ENCODE measurements around the gene KCNT1.

The KCNT1 gene

GRCh38 chr9:135822374-135822755 lies 120.4 kb downstream of the KCNT1 start:
- no peak for DNase-seq (ENCODE audit: low read depth)

- no peak for DNase-seq (ENCODE audit: low read depth)
These were observed 121.1 kb downstream of the KCNT1 start for GRCh38 chr9:135823036-135823435.

- DNase-seq (ENCODE audit: low read depth): no peak
These were observed 123.6 kb downstream of the KCNT1 start for GRCh38 chr9:135825435-135826187.

DNA sequence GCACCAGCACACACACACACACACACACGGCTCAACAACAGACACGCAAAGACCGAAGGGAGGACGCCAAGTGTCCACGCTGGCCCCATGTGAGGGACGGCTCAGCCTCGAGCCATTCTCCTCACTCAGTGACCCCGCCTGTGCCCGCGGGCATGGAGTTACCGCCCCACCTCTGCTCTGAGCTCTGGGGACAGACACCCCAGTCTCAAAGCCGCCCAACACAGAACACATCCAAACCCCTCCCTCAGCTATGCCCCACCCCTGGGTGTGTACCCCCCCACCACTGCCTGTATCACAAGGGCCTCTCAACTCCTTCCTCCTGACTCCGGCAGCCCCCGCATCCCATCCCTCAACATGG lies 124.2 kb downstream of the KCNT1 start:
- DNase-seq (ENCODE audit: low read depth): no peak

DNA sequence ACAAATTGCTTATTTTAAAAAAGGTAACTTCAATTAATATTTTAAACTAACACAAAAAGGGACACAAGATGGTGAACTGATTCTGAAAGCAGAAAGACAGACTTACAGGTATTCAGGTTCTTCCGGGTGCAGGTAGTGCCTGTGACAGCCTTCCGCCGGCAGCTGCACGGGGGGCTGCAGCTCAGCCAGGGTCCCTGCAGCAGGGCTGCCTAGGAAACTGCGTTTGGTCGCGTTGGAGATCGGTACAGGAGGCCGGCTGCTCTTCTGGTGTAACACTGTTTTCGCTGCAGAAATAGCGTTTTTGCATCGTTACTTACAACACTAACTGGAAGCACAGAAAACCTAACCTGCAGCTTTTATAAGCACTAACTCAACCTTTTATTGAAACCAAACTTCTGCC lies 125.3 kb downstream of the KCNT1 start:
- no peak for DNase-seq (ENCODE audit: low read depth)

DNA sequence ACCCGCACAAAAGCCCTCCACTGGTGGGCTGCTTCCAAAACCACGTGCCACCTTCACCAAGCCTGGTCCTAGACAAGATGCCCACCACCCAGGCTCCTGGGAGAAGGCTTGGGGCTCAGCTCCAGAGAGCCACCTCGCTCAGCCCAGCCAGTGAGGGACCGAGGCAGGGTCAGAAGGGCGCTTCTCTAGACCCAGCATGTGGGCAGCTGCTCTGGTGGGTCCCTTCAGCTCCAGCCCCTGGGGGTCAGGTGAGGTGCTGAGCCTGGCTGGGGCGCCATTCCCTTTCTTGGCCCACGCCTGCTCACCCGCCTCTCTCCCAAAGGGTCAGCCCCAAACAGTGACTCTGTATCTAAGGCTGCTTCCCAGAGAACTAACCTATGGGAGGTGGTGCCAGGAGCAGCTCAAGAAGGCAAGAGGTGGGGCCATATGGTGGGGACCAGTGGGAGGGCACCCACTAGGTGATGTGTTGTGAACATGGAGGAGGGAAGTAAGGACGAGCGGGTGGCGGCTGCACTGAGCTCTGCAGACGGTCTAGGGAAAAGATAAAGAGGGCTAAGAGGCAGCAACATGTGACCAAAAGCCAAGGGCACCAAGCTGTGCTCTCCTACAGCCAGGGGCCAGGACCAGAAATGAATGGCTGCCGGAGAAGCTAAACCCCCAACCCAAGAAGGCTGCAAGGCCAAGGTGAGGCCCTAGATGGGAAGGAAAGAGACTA lies 126.0 kb downstream of the KCNT1 start:
- DNase-seq (ENCODE audit: low read depth): no peak

DNA sequence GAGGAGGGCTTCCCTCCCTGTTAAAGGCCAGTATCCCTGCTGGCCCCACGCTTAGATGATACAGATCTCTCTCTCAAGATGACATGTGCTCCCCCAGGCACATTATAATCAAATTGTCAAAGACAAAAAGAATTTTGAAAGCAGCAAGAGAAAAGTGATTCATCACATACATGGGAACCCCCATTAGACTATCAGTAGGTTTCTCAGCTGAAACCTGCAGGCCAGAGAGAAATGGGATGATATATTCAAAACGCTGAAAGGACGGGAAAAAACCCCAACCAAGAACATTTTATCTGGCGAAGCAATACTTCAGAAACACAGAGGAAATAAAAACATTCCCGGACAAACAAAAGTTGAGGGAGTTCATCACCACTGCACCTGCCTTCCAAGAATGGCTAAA lies 126.7 kb downstream of the KCNT1 start:
- no peak for DNase-seq (ENCODE audit: low read depth)

DNA sequence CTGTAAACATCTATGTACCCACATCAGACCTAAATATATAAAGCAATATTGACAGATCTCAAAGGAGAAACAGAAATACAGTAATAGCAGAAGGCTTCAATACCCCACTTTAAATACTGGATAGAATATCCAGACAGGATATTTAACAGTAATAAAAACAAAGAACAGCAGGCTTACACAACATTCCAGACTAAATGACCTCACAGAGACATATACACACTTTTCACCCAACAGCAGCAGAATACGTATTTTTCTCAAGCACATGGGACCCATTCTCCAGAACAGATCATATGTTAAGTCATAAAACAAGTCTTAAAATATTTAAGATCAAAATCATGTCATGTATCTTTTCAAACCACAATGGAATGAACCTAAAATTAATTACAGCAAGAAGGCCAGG lies 128.5 kb downstream of the KCNT1 start:
- DNase-seq (ENCODE audit: low read depth): no peak

GRCh38 chr9:135833864-135834263 lies 131.9 kb downstream of the KCNT1 start:
- DNase-seq (ENCODE audit: low read depth): no peak

GRCh38 chr9:135835131-135835530 lies 133.1 kb downstream of the KCNT1 start:
- DNase-seq (ENCODE audit: low read depth): no peak

DNA sequence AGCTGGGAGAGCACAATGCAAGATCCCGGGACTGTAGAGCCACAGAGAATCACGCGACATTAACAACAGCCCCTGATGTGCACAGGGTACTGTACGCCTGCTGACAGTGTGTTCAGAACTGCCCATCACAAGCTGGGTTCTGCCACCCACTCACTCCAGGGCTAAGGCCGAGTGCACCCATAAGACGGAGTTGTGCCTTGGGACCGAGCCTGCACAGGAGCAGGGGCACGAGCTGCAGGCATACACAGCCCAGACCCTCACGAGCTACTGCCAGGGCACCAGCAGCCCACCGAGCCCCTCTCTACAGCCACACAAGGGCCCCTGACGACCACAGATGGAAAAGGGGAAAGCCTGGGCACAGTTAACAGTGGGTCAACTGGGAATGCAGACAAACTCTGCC lies 137.5 kb downstream of the KCNT1 start:
- no peak for DNase-seq (ENCODE audit: low read depth)

- no peak for DNase-seq (ENCODE audit: low read depth)
These were observed 138.1 kb downstream of the KCNT1 start for GRCh38 chr9:135840107-135840506.

DNA sequence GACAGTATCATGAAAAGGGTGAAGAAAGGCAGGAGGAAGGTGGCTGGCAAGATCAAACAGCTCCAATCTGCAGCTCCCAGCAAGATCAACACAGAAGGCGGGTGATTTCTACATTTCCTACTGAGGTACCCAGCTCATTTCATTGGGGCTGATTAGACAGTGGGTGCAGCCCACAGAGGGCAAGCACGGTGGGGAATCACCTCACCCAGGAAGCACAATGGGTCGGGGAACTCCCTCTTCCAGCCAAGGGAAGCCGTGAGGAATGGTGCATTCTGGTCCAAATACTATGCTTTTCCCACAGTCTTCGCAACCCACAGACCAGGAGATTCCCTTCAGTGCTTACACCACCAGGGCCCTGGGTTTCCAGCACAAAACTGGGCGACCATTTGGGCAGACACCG lies 138.6 kb downstream of the KCNT1 start:
- no peak for DNase-seq (ENCODE audit: low read depth)
